ENCODE results near the gene PAPPA2.
"Not testable (repeated sequence)": the region's sequence is repeated elsewhere in the genome, so short reads cannot be mapped to it uniquely, and the experiment has no call there.

Gene PAPPA2

GRCh38 chr1:176462674-176463378 lies at the start of gene PAPPA2:
Gene PAPPA2, plus strand, starts transcription at chr1:176463175. Its CDS starts 93,148 bp downstream, at chr1:176556323.
- no peak for DNase-seq (ENCODE audit: low read depth in 1 of 2, low spot score in 1 of 2)

GRCh38 chr1:176416777-176417176 lies 46.2 kb upstream of the PAPPA2 start:
- no peak for DNase-seq (ENCODE audit: low read depth in 1 of 2, low spot score in 1 of 2)

DNA sequence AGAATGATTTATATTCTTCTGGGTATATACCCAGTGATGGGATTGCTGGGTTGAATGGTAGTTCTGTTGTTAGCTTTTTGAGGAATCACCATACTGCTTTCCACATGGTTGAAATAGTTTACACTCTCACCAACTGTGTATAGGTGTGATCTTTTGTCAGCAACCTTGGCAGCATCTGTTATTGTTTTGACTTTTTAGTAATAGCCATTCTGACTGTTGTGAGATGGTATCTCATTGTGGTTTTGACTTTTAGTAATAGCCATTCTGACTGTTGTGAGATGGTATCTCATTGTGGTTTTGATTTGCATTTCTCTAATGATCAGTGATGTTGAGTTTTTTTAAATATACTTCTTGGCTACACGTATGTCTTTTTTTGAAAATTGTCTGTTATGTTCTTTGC lies 43.4 kb upstream of the PAPPA2 start:
- DNase-seq (ENCODE audit: low read depth in 1 of 2, low spot score in 1 of 2) = not testable (repeated sequence)

DNA sequence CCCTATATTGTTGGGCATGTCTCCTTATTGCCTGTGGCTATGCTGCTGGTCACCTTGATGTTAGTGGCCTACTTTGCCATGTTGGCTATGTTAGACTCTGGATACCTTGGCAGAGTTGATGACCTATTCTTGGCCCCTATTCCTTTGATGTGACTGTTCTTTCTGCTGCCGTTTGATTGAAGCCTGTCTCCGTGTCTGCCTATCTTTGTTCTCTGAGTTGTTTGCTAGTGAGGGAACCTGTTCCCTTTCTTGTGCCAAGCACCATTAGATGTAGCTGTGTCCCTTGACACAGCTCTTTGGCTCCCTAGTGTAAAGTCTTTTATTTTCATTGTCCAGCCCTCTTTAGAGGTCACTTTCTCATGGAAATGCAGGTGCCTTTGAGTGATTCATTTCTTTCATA lies 28.7 kb upstream of the PAPPA2 start:
- DNase-seq (ENCODE audit: low read depth in 1 of 2, low spot score in 1 of 2) = no peak

GRCh38 chr1:176436251-176436650 lies 26.7 kb upstream of the PAPPA2 start:
- DNase-seq (ENCODE audit: low read depth in 1 of 2, low spot score in 1 of 2) = no peak

- no peak for DNase-seq (ENCODE audit: low read depth in 1 of 2, low spot score in 1 of 2)
Observed at GRCh38 chr1:176440176-176440575, 22.8 kb upstream of the PAPPA2 start.

DNA sequence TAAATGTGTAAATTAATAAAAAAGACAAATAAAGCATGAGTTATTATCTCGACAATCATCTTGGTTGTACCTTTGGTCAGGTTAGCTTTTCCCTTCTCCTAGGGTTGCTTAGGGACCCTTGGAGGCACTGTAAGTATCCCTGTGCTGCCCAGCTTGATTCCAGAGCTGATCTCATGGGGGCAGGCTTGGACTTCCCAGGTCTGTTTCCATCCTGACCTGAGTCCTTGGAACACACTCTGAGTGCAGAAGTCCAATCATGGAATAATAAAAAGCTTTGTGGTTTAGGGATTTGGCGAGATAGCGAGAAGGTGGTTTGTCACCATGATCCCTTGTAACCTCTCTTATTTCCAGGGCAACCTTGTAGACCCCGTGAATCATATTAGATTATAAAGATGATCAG lies 18.7 kb upstream of the PAPPA2 start:
- DNase-seq (ENCODE audit: low read depth in 1 of 2, low spot score in 1 of 2) = no peak

DNA sequence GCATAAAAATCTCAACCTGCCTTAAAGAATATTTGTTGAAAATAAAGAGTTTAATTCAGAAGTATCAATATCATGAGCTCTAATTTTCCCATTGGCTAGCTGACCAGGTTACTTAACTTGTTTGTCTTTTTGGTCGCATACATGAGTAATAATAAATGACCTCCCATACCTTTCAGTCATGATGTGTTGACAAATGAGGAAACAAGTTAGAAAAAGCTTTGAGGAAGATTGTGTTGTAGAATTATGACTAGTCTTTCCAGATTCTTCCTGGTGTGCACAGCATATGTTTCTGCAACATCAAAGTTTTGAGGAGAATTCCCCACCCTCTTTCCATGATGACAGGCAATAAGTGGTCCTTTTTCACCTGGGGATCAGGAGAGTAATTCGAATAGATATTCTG lies 17.6 kb upstream of the PAPPA2 start:
- no peak for DNase-seq (ENCODE audit: low read depth in 1 of 2, low spot score in 1 of 2)

- DNase-seq (ENCODE audit: low read depth in 1 of 2, low spot score in 1 of 2) = no peak
Observed at GRCh38 chr1:176448340-176448739, 14.6 kb upstream of the PAPPA2 start.

GRCh38 chr1:176450526-176450925 lies 12.4 kb upstream of the PAPPA2 start:
- no peak for DNase-seq (ENCODE audit: low read depth in 1 of 2, low spot score in 1 of 2)

- DNase-seq (ENCODE audit: low read depth in 1 of 2, low spot score in 1 of 2) = not testable (repeated sequence)
Observed at GRCh38 chr1:176451741-176452140, 11.2 kb upstream of the PAPPA2 start.

DNA sequence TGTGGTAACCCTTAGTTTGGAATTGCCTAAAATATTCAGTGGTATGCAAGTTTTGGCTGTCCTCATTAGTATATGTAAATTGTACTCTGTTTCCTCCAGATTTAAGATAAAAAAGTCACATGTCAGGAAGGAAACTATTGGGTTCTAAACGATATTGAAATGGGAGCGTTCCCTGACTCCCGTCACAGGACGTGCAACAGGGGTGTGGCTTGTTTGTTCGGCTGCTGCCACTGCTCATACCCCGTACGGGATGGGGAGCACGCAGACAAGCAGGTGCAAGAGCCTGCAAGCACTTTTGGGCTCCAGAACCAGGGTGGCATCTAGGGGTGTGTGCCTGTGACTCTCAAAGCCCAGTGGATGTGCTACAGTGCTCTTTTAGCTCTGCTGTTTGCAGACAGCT lies 6.2 kb upstream of the PAPPA2 start:
- no peak for DNase-seq (ENCODE audit: low read depth in 1 of 2, low spot score in 1 of 2)

GRCh38 chr1:176460544-176461336 lies 2.2 kb upstream of the PAPPA2 start:
- no peak for DNase-seq (ENCODE audit: low read depth in 1 of 2, low spot score in 1 of 2)

DNA sequence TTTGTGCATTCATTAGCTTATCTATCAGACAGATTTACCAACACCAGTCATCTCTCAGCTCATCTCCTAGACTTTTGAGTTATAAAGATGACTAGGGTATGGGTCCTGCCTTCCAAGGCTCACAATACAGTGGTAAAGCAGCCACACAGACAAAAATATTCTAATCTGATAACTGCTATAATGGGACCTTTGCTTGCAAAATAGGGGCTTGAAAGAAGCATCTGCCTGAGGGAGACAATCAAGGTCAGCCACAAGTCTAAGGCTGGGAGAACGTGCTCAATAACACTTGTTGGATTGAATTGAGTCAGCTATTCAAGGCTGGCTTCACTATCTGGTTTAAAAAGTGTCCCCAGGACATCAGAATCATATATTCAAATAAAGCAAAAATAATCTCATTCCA lies 1.4 kb upstream of the PAPPA2 start:
- no peak for DNase-seq (ENCODE audit: low read depth in 1 of 2, low spot score in 1 of 2)

GRCh38 chr1:176466514-176466913 lies 3.5 kb downstream of the PAPPA2 start:
- no peak for DNase-seq (ENCODE audit: low read depth in 1 of 2, low spot score in 1 of 2)

DNA sequence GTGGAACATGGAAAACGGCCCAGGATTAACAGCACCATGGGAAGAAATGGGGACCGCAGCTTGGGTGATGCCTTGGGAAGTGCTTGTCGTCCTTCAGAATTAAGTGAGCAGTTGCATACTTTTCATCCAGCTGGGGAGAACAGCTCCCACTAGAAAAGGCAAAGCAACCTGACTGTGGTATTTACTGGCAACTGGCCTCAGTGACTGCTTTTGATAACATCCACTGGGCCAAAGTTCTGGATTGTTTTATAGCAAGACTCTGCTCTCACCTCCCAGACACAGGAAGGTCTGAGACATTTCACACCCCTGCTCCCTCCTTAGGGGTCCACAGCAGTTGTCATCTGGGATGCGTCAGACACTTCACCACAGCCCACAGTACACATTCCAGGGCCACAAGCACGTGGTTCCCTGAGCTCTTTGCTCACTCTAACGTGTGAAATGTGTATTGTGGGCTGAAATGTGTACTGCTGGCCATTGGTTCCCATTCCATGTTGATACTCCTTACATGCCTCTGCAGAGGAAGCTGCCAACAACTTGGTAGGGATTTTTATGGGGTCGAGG lies 6.6 kb downstream of the PAPPA2 start:
- no peak for DNase-seq (ENCODE audit: low read depth in 1 of 2, low spot score in 1 of 2)

DNA sequence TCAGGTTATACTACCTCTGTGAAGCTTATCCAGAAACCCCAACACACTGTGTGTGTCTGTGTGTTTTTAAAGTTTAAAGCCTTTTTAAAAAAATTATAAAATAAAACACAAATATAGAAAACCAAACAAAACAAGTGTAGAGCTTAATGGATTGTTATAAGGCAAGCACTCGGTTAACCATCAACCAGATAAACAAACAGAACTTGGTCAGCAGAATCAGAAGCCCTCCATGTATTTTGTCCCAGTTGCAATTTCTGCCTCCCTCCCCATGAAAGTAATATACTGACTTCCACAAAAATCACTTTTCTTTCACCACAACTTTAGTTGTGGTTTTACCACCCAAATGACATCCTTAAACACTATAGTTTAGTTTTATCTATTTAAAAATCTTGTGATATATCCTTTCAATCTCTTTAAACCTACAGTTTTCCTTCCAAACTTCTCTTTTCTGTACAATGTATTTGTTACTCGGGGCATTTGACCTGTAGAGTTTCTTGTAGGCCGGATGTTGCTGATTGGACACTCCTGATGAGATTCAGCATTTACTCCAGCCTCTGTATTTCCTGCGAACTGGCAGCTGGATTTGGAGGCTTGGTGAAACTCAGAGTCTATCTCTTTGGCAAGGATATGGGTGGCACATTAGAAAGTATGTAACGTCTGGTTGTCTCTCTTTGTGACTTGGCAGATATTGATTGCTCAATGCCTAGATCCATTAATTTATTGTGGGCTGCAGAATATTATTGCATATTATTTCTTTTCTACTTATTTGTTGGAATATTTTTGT lies 8.6 kb downstream of the PAPPA2 start:
- DNase-seq (ENCODE audit: low read depth in 1 of 2, low spot score in 1 of 2) = no peak

GRCh38 chr1:176479971-176480370 lies 17.0 kb downstream of the PAPPA2 start:
- no peak for DNase-seq (ENCODE audit: low read depth in 1 of 2, low spot score in 1 of 2)

- no peak for DNase-seq (ENCODE audit: low read depth in 1 of 2, low spot score in 1 of 2)
Observed at GRCh38 chr1:176480750-176481149, 17.8 kb downstream of the PAPPA2 start.

DNA sequence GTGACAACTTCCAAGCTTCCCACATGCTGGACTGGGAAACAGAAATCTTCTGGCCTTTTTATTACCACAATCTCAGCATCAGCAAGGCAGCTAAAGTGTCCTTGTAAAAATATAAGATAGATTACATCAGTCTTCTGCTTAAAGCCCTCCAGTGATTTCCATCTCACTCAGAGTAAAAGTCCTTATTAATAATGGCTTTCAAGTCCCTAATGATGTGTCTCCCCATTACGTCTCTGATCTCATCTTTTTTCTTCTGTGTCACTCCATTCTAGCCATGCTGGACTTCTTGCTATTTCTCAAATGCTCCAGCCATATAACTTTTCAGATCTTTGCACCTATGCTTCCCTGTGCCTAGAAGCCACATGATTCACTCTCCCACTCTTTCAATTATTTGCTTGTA lies 22.1 kb downstream of the PAPPA2 start:
- DNase-seq (ENCODE audit: low read depth in 1 of 2, low spot score in 1 of 2) = no peak

- DNase-seq (ENCODE audit: low read depth in 1 of 2, low spot score in 1 of 2) = no peak
Observed at GRCh38 chr1:176494436-176494835, 31.5 kb downstream of the PAPPA2 start.

GRCh38 chr1:176499671-176500070 lies 36.7 kb downstream of the PAPPA2 start:
- no peak for DNase-seq (ENCODE audit: low read depth in 1 of 2, low spot score in 1 of 2)
